Heart left ventricle (tissue), 16 donors: ENCODE measurements around the gene SLC2A9. TPM values are rescaled to one million over a fixed set of nuclear protein-coding genes. Genes with fewer than 3 reads are reported as not detected.

Experiments used
- ATAC-seq, 4 donors: fragments of 200-7000 bp; cut with Tn5 transposase; one replicate each; pipeline ENCODE4 v1.9.1; 2020 to 2022; ENCODE audit warnings: moderate library complexity in 4 of 4, mild to moderate bottlenecking in 3 of 4, moderate number of reproducible peaks in 1 of 4
- DNase-seq, 5 donors: peaks; one replicate each; pipeline ENCODE4 v3.0.0-alpha.2; 2020
- H3K27ac ChIP-seq, 12 donors: fragments of 200-600 bp; sonication (generic) in 4 of 12; one replicate each; pipeline versions ENCODE4 v1.5.0 to v1.8.0; 2016 to 2022; ENCODE audit warnings: mild to moderate bottlenecking in 2 of 12
- H3K27me3 ChIP-seq, 9 donors: fragments of 200-600 bp; sonication (generic) in 2 of 9; one replicate each; pipeline versions ENCODE4 v1.5.1 to v1.8.0; 2016 to 2022; ENCODE audit warnings: mild to moderate bottlenecking in 3 of 9
- H3K36me3 ChIP-seq, 9 donors: fragments of 200-600 bp; sonication (generic) in 2 of 9; one replicate each; pipeline versions ENCODE4 v1.5.0 to v1.8.0; 2018 to 2022; ENCODE audit warnings: mild to moderate bottlenecking in 2 of 9
- H3K4me1 ChIP-seq, 12 donors: fragments of 200-600 bp; sonication (generic) in 4 of 12; one replicate each; pipeline versions ENCODE4 v1.5.0 to v1.8.0; 2016 to 2022; ENCODE audit warnings: mild to moderate bottlenecking in 3 of 12
- H3K4me3 ChIP-seq, 12 donors: fragments of 200-600 bp; sonication (generic) in 4 of 12; one replicate each; pipeline versions ENCODE4 v1.5.0 to v1.8.0; 2017 to 2022; ENCODE audit warnings: mild to moderate bottlenecking in 9 of 12, moderate library complexity in 4 of 12
- H3K9me3 ChIP-seq, 12 donors: fragments of 200-600 bp; sonication (generic) in 4 of 12; one replicate each; pipeline versions ENCODE4 v1.5.0 to v1.8.0; 2016 to 2022; ENCODE audit warnings: mild to moderate bottlenecking in 1 of 12
- CTCF ChIP-seq, 12 donors: fragments of 200-600 bp; sonication (generic) in 4 of 12; IDR thresholded peaks; one replicate each; pipeline versions ENCODE4 v1.5.0 to v1.8.0; 2018 to 2022; ENCODE audit warnings: antibody characterized with exemption in 12 of 12, mild to moderate bottlenecking in 5 of 12
- POLR2A ChIP-seq, 2 donors: fragments of 450-650 bp; IDR thresholded peaks; one replicate each; pipeline ENCODE4 v1.6.1; 2017; ENCODE audit warnings: antibody characterized with exemption in 2 of 2, mild to moderate bottlenecking in 2 of 2, moderate library complexity in 2 of 2
- WGBS, 4 donors: extraction: QIAGEN DNeasy Blood & Tissue Kit in 2 of 4; methylation state at CpG; one replicate each; pipeline versions ENCODE4 v1.1.5 to v1.1.7; 2013 to 2018; 5-methylcytosine and 5-hydroxymethylcytosine counted together
- intact Hi-C, 10 donors: fragments of 100-400 bp; cut with DNase I; formaldehyde crosslinking; loops; one replicate each; pipeline versions ENCODE4 v1.11.1 to v1.14.2; 2022
- polyA plus RNA-seq, 2 donors: library from polyadenylated mRNA; stranded (reverse); fragments of 200-250 nt; gene quantifications; one replicate each; pipeline ENCODE4 v1.2.3, GENCODE V29; 2013
- total RNA-seq, 9 donors: library from RNA; depleted of rRNA in 2 of 9; stranded (reverse); fragments of >200 nt in 2 of 9; fragmentation: NEBNext Ultra II Directional in 3 of 9; extraction: Animal tissue kit (Norgen Biotek cat#: 25700) in 3 of 9; gene quantifications; one replicate each; pipeline versions ENCODE4 v1.1.0 to v1.2.4, GENCODE V29; 2016 to 2023
- donor health status: ischemic (EF 13 %, LVEDD 7.1; RV severe dilation, severe dysfunction).
- donor health status: healthy with polysubstance abuse.
- donor health status: DM: no; HTN: yes; CAD: no.
- donor health status: DM: no; HTN: no; CAD: no.
- donor health status: ischemic (EF 25% LVEDD 6.9; RV normal size, moderate dysfunction).
- donor health status: ischemic (EF 25% LVEDD 5.7; RV mildly dilated, moderate dysfunction).
- donor health status: healthy.
- donor health status: DM: yes; HTN: yes; CAD: no.
- donor health status: ischemic (EF 35%, LVEDD 5.7; RV mildly dilated, moderate dysfunction).
- donor health status: nonischemic (EF 11% LVEDD 7.7; RV severe dilation, severe dysfunction).
- donor health status: DM: yes; HTN: yes; CAD: no.
- donor health status: PGD.
- donor health status: ischemic (EF 29% LVEDD 5.4; RV normal size, mild dysfunction).
- donor health status: nonischemic (EF 23%, LVEDD 6.1; RV moderate dilation, normal function).

Gene SLC2A9
- total and polyA plus RNA-seq, 11 donors = 1.6 to 15.1 (median 5.1) TPM

DNA sequence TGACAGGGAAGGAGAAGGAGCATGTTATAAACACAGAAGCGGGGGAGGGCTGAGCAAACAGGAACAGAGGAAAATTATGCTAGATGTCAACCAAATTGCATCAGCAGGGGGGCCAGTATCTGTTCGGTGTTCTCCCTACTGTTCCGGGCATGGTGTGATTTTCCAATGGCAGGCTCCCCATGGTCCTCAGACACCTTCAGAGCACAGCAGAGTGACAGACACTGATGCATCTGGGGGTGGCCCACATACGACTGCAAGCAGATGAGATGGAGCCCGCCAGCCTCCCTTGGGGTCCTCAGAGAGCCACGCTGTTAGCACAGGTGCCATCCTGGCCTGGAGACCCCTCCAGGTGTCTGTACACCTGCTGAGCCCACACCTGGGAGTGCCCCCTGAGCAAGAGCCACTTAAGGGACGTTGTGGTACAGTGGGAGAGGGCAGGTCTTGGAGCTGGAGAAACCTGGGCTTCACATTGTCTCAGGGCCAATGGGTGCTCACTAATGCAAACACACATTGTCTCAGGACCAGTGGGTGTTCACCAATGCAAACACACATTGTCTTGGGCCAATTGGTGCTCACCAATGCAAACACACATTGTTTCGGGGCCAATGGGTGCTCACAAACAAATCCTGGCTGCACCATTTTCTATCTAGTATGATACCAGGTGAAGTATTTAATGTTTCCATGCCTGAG is 95.4 kb downstream of the SLC2A9 start:
- Histone ChIP-seq H3K27me3 (no peaks in the 10 kb centered on the region), H3K27ac (no peak overlapping the region), H3K4me3 (no peak overlapping the region), H3K9me3 (no peaks in the 10 kb centered on the region), H3K4me1 (peaks cover 0 to 13% (median 0%) of the 10 kb centered on the region in 12 donors), H3K36me3 (no peaks in the 10 kb centered on the region)
- TF ChIP-seq CTCF (IDR thresholded peaks at IDR 0.05) (no peak), POLR2A (IDR thresholded peaks at IDR 0.05) (no peak)
- intact Hi-C loops = loop anchor here in 3 of 10 donors (5.0 kb wide), 2 partner anchors 86 to 91 kb away; no protein-coding TSS in a partner anchor
- DNase-seq = no peak
- WGBS, 4 donors = 81 to 90% (median 87%) methylated on average over 6 to 8 of the region's 8 CpGs
- ATAC-seq = no peak

DNA sequence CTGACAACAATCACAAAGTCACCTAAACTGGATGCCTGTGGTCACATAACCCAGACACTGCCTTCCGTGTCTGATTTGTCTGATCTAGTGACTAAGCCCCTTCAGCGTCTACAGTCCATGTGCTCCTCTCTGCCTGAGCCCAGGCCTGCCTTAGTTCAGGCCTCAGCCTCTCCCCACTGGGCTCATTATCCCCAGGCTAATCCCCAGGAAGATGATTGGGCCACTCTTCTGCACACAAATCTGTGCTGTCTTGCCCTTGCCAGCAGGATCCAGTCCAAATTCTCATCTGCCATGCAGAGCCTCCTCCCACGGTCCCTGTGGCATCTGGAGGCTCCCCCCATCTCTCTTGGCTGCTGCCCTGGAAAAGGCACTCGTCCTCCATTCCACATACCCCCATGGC is 96.5 kb downstream of the SLC2A9 start:
- ATAC-seq = peak; percentile 14 to 44 (median 32)
- intact Hi-C loops = loop anchor here in 3 of 10 donors (5.0 kb wide), 2 partner anchors 88 to 93 kb away; no protein-coding TSS in a partner anchor

GRCh38 chr4:9923195-9923812 is 98.0 kb downstream of the SLC2A9 start:
- WGBS, 4 donors = 73 to 80% (median 78%) methylated on average over 12 of the region's 12 CpGs
- intact Hi-C loops = no loop called here
- H3K9me3 ChIP-seq = no peaks in the 10 kb centered on the region
- no peak overlapping the region for H3K4me3 ChIP-seq
- no peak overlapping the region for H3K27ac ChIP-seq
- TF ChIP-seq CTCF (IDR thresholded peaks at IDR 0.05) = no peak
- H3K27me3 ChIP-seq = no peaks in the 10 kb centered on the region
- no peaks in the 10 kb centered on the region for H3K36me3 ChIP-seq
- no peak for DNase-seq
- peaks cover 0 to 21% (median 2%) of the 10 kb centered on the region in 12 donors for H3K4me1 ChIP-seq
- ATAC-seq = no peak

More for the DNA sequence above, 96.5 kb downstream of the SLC2A9 start:
- H3K9me3 ChIP-seq = no peaks in the 10 kb centered on the region
- H3K36me3 ChIP-seq = no peaks in the 10 kb centered on the region
- H3K27ac ChIP-seq = no peak overlapping the region
- no peaks in the 10 kb centered on the region for H3K27me3 ChIP-seq
- H3K4me1 ChIP-seq = peaks cover 0 to 13% (median 0%) of the 10 kb centered on the region in 12 donors
- WGBS, 4 donors = 52 to 53% (median 53%) methylated on average over 4 of the region's 4 CpGs
- TF ChIP-seq CTCF (IDR thresholded peaks at IDR 0.05) (no peak), POLR2A (IDR thresholded peaks at IDR 0.05) (no peak)
- no peak overlapping the region for H3K4me3 ChIP-seq
- no peak for DNase-seq

DNA sequence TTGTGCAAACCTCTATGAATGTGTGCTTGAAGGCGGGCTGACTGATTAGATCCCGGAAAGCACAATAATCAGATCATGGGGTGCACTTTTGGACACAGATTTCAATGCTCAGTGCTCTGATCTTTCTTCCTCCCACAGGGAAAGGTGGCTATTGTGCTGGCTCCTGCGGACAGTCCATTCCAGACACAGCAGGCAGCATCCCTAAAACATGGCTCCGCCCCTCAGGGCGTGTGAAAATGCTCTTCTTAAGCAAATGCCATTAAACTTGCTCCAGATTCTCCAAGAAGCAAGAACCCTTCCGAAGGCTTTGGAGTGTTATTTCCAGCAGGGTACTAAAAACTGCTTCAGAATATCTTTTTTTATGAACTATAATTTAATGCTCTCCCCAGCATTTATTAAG is 100.0 kb downstream of the SLC2A9 start:
- H3K27ac ChIP-seq = no peak overlapping the region
- no peak overlapping the region for H3K4me3 ChIP-seq
- no peaks in the 10 kb centered on the region for H3K9me3 ChIP-seq
- H3K4me1 ChIP-seq = peaks cover 0 to 24% (median 3%) of the 10 kb centered on the region in 12 donors
- ATAC-seq = no peak
- peaks cover 0 to 4% (median 0%) of the 10 kb centered on the region in 9 donors for H3K36me3 ChIP-seq
- H3K27me3 ChIP-seq = no peaks in the 10 kb centered on the region
- intact Hi-C loops = no loop called here
- no peak for DNase-seq
- WGBS, 4 donors = 59 to 79% (median 72%) methylated on average over 5 to 6 of the region's 6 CpGs
- TF ChIP-seq CTCF (IDR thresholded peaks at IDR 0.05) = no peak
- TF ChIP-seq POLR2A (IDR thresholded peaks at IDR 0.05) = no peak
